Measurements from ENCODE around the gene TMUB1. TPM values are rescaled to one million over a fixed set of nuclear protein-coding genes. Genes with fewer than 3 reads are reported as not detected.

The TMUB1 gene
- total RNA-seq, 2 experiments from 2014 or later = 56.0 to 59.6 TPM

GRCh38 chr7:151117565-151117964, 34.3 kb upstream of the TMUB1 start:
- BruUV-seq (replicated peaks) = no TSS peak
- Histone ChIP-seq H3K79me2 (ENCODE audit: insufficient read depth, low read depth, low read length) (no peaks in the 10 kb centered on the region), H4K20me1 (ENCODE audit: insufficient read depth, low read length) (no peaks in the 10 kb centered on the region), H3K4me1 (ENCODE audit: insufficient read depth, low read length, poor library complexity, severe bottlenecking) (no peaks in the 10 kb centered on the region), H3K27ac (ENCODE audit: low read depth, low read length, poor library complexity, severe bottlenecking) (no peak overlapping the region), H3K9me3 (ENCODE audit: low read length) (no peaks in the 10 kb centered on the region), H3K4me2 (ENCODE audit: low read length) (no peak overlapping the region), H3K4me3 (ENCODE audit: low read depth, low read length, poor library complexity, severe bottlenecking) (no peak overlapping the region), H3K36me3 (ENCODE audit: insufficient read depth, low read length) (no peaks in the 10 kb centered on the region), H2AFZ (ENCODE audit: low read length) (no peak overlapping the region), H3K9me2 (ENCODE audit: insufficient read depth, low read length) (no peaks in the 10 kb centered on the region)
- DNase-seq (ENCODE audit: low spot score) = no peak
- CTCF ChIA-PET (ENCODE audit: unreplicated experiment) = no interaction called here
- intact Hi-C loops (cut with micrococcal nuclease; ENCODE audit: unreplicated experiment) = loop anchor here (10.0 kb wide), 1 partner anchor 223 kb away; no protein-coding TSS in a partner anchor
- POLR2A ChIA-PET = interaction anchor here (0.6 kb wide), 1 partner anchor 152 kb away, joined by 6 read pairs; no protein-coding TSS in a partner anchor
- no peak for TF ChIP-seq EZH2phosphoT487 (IDR thresholded peaks at IDR 0.05; ENCODE audit: borderline replicate concordance, low read depth, low read length)
- TF ChIP-seq CTCF (conservative IDR thresholded peaks at IDR 0.05; ENCODE audit: low read length) = no peak

- Histone ChIP-seq H3K4me2 (ENCODE audit: low read length) (no peak overlapping the region), H3K9me2 (ENCODE audit: insufficient read depth, low read length) (no peaks in the 10 kb centered on the region), H2AFZ (ENCODE audit: low read length) (no peak overlapping the region), H3K4me1 (ENCODE audit: insufficient read depth, low read length, poor library complexity, severe bottlenecking) (no peaks in the 10 kb centered on the region), H3K36me3 (ENCODE audit: insufficient read depth, low read length) (no peaks in the 10 kb centered on the region), H4K20me1 (ENCODE audit: insufficient read depth, low read length) (no peaks in the 10 kb centered on the region), H3K79me2 (ENCODE audit: insufficient read depth, low read depth, low read length) (no peaks in the 10 kb centered on the region), H3K27ac (ENCODE audit: low read depth, low read length, poor library complexity, severe bottlenecking) (no peak overlapping the region), H3K9me3 (ENCODE audit: low read length) (no peaks in the 10 kb centered on the region), H3K4me3 (ENCODE audit: low read depth, low read length, poor library complexity, severe bottlenecking) (no peak overlapping the region)
- POLR2A ChIA-PET = interaction anchor here (0.6 kb wide), 1 partner anchor 151 kb away, joined by 6 read pairs; no protein-coding TSS in a partner anchor
- no peak for TF ChIP-seq CTCF (conservative IDR thresholded peaks at IDR 0.05; ENCODE audit: low read length)
- TF ChIP-seq EZH2phosphoT487 (IDR thresholded peaks at IDR 0.05; ENCODE audit: borderline replicate concordance, low read depth, low read length) = no peak
- intact Hi-C loops (cut with micrococcal nuclease; ENCODE audit: unreplicated experiment) = loop anchor here (10.0 kb wide), 1 partner anchor 222 kb away; no protein-coding TSS in a partner anchor
- BruUV-seq (replicated peaks) = no TSS peak
- no peak for DNase-seq (ENCODE audit: low spot score)
- CTCF ChIA-PET (ENCODE audit: unreplicated experiment) = no interaction called here
Measured at GRCh38 chr7:151116603-151117440, 33.5 kb upstream of the TMUB1 start.

All from OCI-LY7 (cell line).